COLO668 (cell line): ENCODE data around the gene FAM120A.
"Not testable (repeated sequence)": the region's sequence is repeated elsewhere in the genome, so short reads cannot be mapped to it uniquely, and the experiment has no call there.

ENCODE experiments used
- DNase-seq: peaks from one replicate; lab custom pipeline; 2025; ENCODE audit not compliant: unreplicated experiment; lab: John Stamatoyannopoulos, UW

Gene FAM120A, protein sequence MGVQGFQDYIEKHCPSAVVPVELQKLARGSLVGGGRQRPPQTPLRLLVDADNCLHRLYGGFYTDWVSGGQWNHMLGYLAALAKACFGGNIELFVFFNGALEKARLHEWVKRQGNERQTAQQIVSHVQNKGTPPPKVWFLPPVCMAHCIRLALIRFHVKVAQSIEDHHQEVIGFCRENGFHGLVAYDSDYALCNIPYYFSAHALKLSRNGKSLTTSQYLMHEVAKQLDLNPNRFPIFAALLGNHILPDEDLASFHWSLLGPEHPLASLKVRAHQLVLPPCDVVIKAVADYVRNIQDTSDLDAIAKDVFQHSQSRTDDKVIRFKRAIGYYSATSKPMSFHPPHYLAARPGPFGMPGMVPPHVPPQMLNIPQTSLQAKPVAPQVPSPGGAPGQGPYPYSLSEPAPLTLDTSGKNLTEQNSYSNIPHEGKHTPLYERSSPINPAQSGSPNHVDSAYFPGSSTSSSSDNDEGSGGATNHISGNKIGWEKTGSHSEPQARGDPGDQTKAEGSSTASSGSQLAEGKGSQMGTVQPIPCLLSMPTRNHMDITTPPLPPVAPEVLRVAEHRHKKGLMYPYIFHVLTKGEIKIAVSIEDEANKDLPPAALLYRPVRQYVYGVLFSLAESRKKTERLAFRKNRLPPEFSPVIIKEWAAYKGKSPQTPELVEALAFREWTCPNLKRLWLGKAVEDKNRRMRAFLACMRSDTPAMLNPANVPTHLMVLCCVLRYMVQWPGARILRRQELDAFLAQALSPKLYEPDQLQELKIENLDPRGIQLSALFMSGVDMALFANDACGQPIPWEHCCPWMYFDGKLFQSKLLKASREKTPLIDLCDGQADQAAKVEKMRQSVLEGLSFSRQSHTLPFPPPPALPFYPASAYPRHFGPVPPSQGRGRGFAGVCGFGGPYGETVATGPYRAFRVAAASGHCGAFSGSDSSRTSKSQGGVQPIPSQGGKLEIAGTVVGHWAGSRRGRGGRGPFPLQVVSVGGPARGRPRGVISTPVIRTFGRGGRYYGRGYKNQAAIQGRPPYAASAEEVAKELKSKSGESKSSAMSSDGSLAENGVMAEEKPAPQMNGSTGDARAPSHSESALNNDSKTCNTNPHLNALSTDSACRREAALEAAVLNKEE

DNA sequence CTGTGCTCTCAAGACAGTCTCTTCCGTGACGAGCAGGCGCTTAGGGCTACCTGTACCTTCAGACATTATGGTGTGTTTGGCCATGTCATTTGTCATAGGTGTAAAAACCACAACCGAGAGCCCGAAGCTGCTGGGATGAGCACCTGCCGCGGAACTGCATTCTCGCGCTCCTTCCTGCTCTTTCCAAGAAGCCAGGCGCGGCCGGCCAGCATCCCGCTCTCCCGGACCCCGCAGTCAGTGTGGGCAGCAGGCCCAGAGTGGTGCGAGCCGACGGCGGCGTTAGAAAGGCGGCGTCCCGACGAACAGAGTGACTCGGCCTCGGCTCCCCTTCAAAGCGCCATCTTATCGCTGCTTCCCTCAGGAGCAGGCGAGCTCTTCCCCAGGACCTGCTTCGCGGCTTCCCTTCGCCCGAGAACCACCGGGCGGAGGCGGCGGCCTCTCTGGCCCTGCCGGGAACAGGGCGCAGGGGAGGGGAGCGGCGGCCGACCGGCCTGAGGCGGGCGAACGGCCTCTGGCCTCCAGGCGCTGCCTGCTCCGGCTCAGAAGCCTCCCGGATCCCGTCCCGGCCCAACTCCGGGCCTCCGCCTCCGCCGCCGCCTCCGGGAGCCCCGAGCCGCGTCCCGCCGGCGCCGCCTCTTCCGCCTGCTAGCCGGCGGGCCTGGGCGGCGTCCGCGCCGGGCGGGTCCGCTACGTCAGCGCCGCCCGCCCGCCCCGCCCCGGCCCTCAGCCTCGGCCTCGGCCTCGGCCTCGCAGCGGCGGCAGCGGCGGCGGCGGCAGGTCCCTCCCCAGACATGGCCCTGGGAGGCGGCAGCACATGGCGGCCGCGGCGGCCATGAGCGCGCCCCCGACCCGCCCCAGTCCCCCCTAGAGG, at the start of gene FAM120A:
TSS of gene FAM120A (plus strand) at position 741 of the 871 bp plus-strand sequence. CDS start 231 bp downstream, outside the sequence.
- DNase-seq, result peak; percentile 92

DNA sequence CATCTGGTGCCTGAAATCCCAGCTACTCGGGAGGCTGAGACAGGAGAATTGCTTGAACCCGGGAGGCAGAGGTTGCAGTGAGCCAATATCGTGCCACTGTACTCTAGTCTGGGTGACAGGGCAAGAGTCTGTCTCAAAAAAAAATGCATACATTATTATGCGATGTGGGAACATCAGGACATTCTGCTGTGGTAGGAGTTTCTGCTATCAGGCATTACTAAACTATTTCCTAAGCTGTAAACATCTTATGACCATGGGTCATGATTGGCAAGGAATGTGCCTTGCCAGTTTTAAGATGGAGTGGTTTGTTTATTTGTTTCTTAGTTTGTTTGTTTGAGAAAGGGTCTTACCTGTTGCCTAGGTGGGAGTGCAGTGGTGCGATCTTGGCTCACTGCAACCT, 45.1 kb upstream of the FAM120A start:
- DNase-seq, result no peak

DNA sequence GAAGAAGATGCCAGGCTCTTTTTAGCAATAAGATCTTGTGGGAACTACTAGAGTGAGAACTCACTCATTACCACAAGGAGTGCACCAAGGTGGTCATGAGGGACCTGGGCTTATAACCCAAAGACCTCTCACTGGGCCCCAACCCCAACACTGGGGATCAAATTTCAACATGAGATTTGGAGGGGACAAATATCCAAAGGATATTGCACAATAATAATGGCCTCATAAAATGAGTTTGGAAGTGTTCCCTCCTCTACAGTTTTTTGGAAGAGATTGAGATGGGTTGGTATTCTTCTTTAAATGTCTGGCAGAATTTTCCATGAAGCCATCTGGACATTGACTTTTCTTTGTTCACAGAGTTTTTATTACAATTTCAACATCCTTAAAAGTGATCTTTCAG, 38.0 kb upstream of the FAM120A start:
- no peak for DNase-seq

DNA sequence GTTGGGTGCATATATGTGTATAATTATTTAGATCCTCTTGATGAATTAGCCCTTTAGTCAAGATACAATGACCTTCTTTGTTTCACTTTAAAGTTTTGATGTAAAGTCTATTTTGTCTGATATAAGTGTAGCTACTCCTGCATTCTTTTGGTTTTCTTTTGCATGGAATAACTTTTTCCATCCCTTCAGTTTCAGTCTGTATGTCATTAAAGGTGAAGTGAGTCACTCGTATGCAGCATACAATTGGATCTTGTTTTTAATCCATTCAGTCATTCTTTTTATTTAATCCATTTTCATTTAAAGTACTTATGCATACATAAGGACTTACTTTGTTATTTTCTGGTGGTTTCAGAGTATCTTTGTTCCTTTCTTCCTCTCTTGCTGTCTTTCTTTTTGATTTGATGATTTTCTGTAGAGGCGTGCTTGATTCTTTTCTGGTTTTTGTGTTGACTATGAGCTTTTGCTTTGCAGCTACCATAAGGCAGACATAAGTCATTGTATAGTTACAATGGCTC, 36.3 kb upstream of the FAM120A start:
- DNase-seq, result no peak

DNA sequence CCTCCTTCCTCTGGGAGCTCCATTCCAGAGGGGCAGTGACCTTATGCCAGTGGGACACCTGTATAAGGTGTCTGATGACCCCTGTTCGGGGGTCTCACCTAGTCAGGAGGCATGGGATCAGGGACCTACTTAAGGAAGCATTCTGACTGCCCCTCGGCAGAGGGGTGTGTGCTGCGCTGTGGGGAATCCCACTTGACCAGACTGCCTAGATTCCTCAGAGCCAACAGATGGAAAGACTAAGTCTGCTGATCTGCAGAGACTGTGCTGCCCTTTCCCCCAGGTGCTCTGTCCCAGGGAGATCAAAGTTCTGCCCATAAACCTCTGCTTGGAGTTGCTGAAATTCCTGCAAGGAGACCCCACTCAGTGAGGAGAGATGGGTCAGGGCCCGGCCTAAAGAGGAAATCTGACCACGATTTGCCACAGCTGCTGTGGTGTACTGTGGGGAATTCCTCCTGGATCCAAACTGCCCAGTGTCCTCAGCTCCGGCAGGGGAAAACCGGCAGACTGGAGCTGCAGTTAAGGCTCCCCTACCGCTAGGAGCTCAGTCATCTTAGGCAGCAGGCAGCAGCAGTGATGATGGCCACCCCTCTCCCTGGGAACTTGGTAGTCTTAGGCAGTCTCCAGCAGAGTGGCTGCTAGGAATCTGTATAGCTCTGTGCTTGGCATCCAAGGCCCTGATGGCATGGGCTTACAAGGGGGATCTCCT, 34.8 kb upstream of the FAM120A start:
- DNase-seq, result no peak

DNA sequence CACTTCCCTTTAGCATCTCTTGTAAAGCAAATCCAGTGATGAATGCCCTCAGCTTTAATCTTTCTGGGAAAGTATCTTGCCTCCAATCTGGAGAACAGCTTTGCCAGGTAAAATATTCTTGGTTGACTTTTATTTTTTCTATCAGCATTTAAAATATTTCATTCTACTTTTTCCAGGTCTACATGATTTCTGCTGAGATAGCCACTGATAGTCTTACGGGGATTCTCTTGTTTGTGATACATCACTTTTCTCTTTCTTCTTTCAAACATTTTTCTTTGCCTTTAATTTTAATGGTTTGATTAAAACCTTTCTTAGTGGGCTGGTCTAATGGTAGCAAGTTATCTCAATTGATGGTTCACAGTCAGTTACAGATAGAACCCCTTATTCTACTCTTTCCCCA, 33.9 kb upstream of the FAM120A start:
- DNase-seq, result no peak

DNA sequence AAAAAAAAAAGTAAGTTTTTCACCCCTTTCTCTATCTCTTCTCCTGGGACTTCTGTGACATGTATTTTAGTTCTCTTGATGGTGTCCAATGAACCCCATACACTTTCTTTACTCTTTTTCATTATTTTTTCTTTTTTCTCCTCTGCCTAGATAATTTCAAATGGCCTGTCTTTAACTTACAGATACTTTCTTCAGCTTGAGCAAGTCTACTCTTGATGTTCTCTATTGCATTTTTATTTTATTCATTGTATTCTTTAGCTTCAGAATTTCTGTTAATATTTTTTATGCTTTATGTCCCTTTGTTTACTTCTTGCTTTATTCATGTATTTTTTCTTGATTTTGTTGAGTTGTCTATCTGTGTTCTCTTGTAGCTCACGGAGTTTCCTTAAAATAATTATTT, 32.5 kb upstream of the FAM120A start:
- no peak for DNase-seq

DNA sequence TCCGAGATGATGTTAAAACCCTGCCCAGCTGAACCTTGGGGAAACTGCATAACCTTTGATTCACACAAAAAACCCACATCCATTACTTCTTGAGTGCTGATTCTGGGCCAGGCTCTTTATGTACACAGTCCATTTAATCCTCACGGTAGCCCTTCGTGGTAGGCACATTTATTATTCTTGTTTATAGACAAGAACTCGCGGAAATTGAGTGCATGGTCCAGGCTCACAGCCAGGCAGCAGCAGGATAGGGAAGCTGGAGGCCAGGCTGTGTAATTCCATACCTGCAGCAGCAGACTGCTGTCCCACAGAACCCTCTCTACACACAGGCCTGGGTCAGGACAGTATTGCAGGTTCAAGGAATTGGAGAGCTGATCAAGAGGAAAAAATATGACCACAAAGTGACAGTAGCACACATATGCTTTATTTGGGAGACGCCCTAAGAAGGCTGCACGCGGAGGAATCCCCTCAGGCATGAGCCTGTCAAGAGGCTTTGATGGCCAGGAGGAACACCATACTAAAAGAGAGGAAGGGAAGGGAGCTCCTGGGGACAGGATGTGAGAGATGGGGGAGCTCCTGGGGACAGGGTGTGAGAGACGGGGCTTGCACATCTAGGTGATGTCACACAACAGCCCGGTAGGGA, 28.4 kb upstream of the FAM120A start:
- no peak for DNase-seq

DNA sequence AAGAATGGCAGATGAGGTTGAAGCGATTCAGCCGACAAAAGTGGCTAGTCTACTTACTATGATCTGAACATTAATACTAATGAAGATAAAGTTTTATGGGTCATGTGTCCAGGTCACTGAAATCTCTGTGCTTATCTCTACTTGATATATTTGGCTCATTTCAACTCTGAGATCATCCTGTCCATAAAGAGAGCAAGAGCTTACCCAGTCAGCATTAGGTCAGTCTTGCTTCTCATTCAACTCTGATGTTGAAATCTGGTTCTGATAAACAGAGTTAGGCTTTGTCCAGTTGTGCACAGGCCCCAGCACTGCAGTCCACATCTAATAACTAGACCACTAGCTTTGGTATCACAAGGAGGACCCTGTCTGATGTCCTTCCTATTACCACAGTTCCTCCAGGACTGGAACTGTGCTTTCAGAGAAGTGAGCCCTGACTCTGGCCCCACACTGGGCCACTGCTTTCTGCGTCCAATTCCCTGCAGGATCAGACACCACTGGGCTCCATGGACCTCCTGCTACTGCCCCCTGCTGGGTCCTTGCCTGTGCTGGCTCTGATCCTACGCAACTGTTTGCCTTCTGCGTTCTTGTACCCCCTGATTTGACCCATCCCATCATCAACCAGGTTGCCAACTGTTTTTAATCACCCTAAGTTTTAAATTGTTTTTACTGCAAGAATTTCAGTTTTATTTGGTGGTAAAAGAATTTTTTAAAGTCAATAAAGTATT, 23.7 kb upstream of the FAM120A start:
- DNase-seq, result no peak

DNA sequence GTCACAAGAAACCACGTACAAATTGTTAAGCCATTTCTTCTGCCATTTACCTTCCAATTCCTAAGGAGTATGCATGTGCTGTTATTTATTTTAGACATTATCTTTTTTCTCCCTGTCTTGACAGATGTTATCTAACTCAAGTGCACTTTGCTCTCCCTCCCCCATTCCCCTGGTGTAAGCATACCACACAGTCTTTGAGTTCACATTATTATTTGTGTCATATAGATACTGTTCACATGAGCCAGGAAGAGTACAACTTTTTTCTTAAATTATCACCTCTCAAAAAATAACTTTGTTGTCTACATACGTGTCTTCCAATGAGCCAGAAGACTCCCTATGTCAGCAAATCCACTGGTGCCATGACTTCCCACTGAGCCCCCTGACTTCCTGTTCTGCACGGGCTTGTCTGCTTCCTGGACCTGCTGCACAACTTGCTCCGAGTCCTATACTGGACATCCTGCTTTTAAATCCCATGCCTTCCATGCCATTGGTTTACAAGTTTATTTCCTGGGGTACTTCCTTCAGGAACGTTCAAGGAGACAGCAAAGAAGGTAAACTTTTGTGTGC, 19.9 kb upstream of the FAM120A start:
- no peak for DNase-seq

DNA sequence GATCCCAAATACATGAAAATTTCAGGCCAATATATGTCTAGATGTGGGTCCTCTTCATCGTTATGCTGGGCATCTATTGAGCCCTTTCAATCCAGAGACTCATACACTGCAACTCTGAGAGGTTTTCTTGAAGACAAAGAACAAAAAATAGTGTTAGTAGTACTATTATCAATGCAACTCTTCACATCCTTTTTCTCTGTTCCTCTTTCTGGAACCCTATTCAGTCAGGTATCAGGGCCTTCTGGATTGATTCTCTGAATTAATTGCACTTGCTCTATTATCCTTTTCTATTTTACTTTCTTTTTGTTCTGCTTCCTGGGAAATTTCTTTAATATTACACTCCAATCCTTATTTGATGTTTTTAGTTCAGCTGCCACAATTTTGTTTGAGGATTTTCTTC, 18.5 kb upstream of the FAM120A start:
- no peak for DNase-seq

DNA sequence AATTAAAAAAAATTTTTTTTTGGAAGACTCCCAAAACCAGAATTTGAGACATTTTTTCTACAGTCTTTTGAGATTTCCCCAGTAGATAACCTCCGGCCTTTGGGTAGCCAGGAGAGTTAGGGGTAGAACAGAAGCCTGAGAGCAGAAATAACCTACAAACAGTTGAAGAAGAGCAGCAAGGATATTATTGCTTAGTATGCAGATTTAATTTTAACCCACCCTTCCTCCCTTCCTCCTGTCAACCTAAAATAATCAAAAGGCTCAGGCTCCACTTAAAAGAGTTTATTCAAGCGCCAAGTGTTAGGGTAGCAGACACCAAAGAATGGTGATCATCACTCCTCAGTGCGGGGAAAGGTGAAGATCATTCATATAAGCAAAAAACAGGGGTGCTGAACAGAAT, 17.4 kb upstream of the FAM120A start:
- no peak for DNase-seq

DNA sequence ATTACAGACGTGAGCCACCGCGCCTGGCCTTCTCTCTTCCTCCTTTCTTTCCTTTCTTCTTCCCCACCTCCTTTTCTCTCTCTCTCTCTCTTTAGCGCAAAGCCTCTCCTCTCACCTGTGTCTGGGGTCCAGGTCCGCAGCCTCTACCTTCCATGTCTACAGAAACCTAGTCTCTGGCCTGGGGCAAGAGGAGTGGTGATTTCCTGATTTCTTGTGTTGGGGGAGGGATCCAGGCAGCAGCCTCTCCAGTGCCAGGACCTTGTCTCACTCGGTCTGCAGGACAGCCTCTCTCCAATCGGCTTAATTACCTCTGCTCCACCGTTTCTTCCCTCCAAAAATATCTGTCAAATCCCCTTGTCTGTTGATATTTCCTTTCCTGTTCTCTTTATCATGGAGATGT, 16.1 kb upstream of the FAM120A start:
- no peak for DNase-seq

DNA sequence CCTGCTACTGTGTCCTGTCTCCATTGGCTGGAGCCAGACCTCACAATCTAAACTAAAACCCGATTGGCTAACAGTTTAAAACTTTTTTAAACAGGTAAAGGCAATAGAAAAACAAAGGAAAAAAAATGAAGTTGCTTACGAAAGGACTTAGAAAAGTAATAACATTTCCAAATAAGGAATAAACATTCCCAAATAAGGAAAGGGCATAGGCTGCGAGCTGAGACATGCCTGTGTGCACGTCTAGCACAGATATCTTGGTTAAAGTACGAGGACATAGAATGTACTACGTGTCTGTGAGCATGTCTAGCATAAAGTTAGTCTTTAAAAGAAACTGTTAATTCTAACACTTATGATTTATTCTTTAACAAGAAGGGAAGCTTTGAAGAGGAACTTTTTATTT, 15.3 kb upstream of the FAM120A start:
- DNase-seq, result no peak

DNA sequence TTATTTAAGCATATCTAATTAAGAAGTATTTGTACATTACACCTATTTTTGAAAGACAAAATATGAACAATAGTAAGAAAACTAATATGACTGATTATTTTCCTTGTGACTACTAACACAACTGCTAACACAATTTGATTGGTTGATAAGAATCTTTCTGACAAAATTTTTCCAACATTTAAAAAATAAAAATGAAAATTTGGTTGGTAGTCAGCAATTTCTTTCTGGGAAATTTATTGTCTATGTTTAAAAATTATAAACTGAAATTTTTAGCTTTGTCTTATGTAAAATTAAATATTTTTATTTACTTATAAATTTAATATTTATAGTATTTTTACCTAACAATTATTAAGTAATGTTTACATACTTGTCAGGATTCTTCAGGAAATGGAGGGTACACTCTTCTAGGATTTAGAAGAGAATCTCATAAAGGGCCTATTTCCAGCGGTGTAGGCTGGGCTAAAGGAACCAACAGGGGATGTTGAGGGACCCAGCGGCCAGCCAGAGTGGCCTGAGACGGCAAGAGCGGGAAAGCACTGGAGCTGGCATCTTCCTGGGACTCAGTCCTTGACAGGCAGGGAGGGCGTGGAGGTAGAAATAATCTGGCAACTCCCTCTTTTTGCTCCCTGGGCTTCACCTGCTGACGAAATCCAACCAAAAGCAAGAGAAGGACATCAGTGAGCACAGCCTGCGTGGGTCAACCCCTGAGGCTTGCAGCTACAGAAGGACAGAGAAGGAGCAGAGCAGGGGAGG, 14.7 kb upstream of the FAM120A start:
- no peak for DNase-seq

DNA sequence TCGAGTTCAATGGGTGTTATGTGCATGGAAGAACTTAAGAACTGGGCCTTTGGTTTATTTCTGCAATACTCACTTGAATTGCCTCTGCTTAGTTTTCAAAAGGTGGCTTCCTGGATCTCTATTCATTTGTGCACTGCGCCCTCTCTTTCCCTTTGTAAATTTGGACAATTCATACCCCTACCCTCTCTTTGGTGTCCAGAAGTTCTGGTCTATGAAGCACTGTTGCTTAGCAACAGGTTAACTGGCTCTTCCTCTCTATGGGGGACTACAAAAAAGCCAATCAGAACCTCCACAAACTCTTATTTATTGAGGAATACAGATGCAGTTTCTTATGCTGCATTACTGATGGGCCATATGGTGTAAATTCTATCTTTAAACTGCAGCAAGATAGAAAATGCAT, 13.5 kb upstream of the FAM120A start:
- DNase-seq, result no peak

DNA sequence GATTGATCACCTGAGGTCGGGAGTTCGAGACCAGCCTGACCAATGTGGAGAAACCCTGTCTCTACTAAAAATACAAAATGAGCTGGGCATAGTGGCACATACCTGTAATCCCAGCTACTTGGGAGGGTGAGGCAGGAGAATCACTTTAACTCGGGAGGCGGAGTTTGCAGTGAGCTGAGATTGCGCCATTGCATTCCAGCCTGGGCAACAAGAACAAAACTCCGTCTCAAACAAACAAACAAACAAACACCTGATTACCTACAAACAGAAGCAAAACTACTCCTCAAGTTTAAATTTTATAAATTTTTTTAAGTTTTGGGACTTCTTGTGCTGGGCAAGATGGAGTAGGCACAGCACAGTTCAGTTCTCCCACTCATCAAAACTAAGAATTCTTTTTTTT, 12.2 kb upstream of the FAM120A start:
- not testable (repeated sequence) for DNase-seq
